Stimulated activated naive CD4-positive, alpha-beta T cell treated with Interleukin-2 at 50 U/mL for 16 hours (primary cell): Measurements from ENCODE around the gene SPECC1L.
"Not testable (repeated sequence)": the region's sequence is repeated elsewhere in the genome, so short reads cannot be mapped to it uniquely, and the experiment has no call there.

Experiments used
- DNase-seq: peaks from one replicate; lab custom pipeline; 2025; lab: John Stamatoyannopoulos, UW

The SPECC1L gene

GRCh38 chr22:24289114-24289513 lies 18.5 kb downstream of the SPECC1L start:
- no peak for DNase-seq

- no peak for DNase-seq
These were observed 19.1 kb downstream of the SPECC1L start for GRCh38 chr22:24289741-24290163.

- no peak for DNase-seq
These were observed 19.8 kb downstream of the SPECC1L start for GRCh38 chr22:24290459-24290858.

- no peak for DNase-seq
These were observed 21.0 kb downstream of the SPECC1L start for GRCh38 chr22:24291515-24292201.

- DNase-seq = not testable (repeated sequence)
These were observed 21.7 kb downstream of the SPECC1L start for GRCh38 chr22:24292202-24292830.

GRCh38 chr22:24294913-24295312 lies 24.3 kb downstream of the SPECC1L start:
- DNase-seq = not testable (repeated sequence)

- not testable (repeated sequence) for DNase-seq
These were observed 28.0 kb downstream of the SPECC1L start for GRCh38 chr22:24298497-24299155.

- DNase-seq = not testable (repeated sequence)
These were observed 29.9 kb downstream of the SPECC1L start for GRCh38 chr22:24300522-24300921.

GRCh38 chr22:24302591-24302990 lies 32.0 kb downstream of the SPECC1L start:
- no peak for DNase-seq

- DNase-seq = no peak
These were observed 32.4 kb downstream of the SPECC1L start for GRCh38 chr22:24303007-24303406.

GRCh38 chr22:24304062-24304675 lies 33.5 kb downstream of the SPECC1L start:
- DNase-seq = no peak

- DNase-seq = peak; percentile 2
These were observed 34.6 kb downstream of the SPECC1L start for GRCh38 chr22:24305260-24305692.

GRCh38 chr22:24310969-24311368 lies 40.3 kb downstream of the SPECC1L start:
- no peak for DNase-seq

GRCh38 chr22:24315367-24315966 lies 44.8 kb downstream of the SPECC1L start:
- DNase-seq = no peak

GRCh38 chr22:24316264-24316663 lies 45.6 kb downstream of the SPECC1L start:
- not testable (repeated sequence) for DNase-seq

- not testable (repeated sequence) for DNase-seq
These were observed 46.9 kb downstream of the SPECC1L start for GRCh38 chr22:24317511-24317910.

GRCh38 chr22:24319451-24319850 lies 48.8 kb downstream of the SPECC1L start:
- DNase-seq = no peak

- no peak for DNase-seq
These were observed 51.4 kb downstream of the SPECC1L start for GRCh38 chr22:24321999-24322398.

- no peak for DNase-seq
These were observed 51.9 kb downstream of the SPECC1L start for GRCh38 chr22:24322522-24322921.

GRCh38 chr22:24323233-24323632 lies 52.6 kb downstream of the SPECC1L start:
- DNase-seq = no peak

GRCh38 chr22:24323695-24324094 lies 53.1 kb downstream of the SPECC1L start:
- DNase-seq = no peak

GRCh38 chr22:24324137-24324536 lies 53.5 kb downstream of the SPECC1L start:
- DNase-seq = no peak
